D721Med (cell line): Measurements from ENCODE around the gene SCRT2.

Experiments used
- DNase-seq: peaks from one replicate; pipeline ENCODE4 v3.0.0; 2011; ENCODE audit warnings: low spot score; ENCODE audit not compliant: insufficient read length
- FAIRE-seq: peaks from 2 replicates; lab custom pipeline; 2011; peaks lifted over from hg19 to GRCh38; lab: Jason Lieb, UNC
- CTCF ChIP-seq: IDR thresholded peaks from 2 replicates; pipeline ENCODE4 v1.5.1; 2012; ENCODE audit warnings: mild to moderate bottlenecking, control low read depth; ENCODE audit not compliant: insufficient read depth; ENCODE audit errors: missing control alignments

The SCRT2 gene

GRCh38 chr20:671252-672030, 4.2 kb downstream of the SCRT2 start:
- no peak for DNase-seq
- no peak for FAIRE-seq
- TF ChIP-seq CTCF, result no peak

GRCh38 chr20:669573-669972, 6.0 kb downstream of the SCRT2 start:
- DNase-seq, result no peak
- FAIRE-seq, result no peak
- no peak for TF ChIP-seq CTCF

GRCh38 chr20:668638-669037, 7.0 kb downstream of the SCRT2 start:
- no peak for TF ChIP-seq CTCF
- FAIRE-seq, result no peak

GRCh38 chr20:668050-668449, 7.6 kb downstream of the SCRT2 start:
- DNase-seq, result no peak
- no peak for FAIRE-seq
- TF ChIP-seq CTCF, result no peak

More at GRCh38 chr20:668638-669037, 7.0 kb downstream of the SCRT2 start:
- no peak for DNase-seq

GRCh38 chr20:667351-668034, 8.1 kb downstream of the SCRT2 start:
- TF ChIP-seq CTCF, result peak; percentile 83
- FAIRE-seq, result no peak
- DNase-seq, result no peak

- TF ChIP-seq CTCF, result no peak
- FAIRE-seq (no peak), DNase-seq (no peak)
These were observed 8.7 kb downstream of the SCRT2 start for GRCh38 chr20:666877-667276.

GRCh38 chr20:665276-665675, 10.3 kb downstream of the SCRT2 start:
- FAIRE-seq (no peak), DNase-seq (no peak)
- no peak for TF ChIP-seq CTCF
